Measurements from ENCODE around the gene DCDC1.

DCDC1 gene

GRCh38 chr11:31340903-31341572 lies 28.5 kb downstream of the DCDC1 start:
- peak; percentile 2 for DNase-seq (ENCODE audit: low read depth)
- H3K4me3 ChIP-seq (ENCODE audit: low read depth, low read length), result no peak overlapping the region
- TF ChIP-seq CTCF (IDR thresholded peaks at IDR 0.05; ENCODE audit: low read depth, low read length, missing control alignments), result peak; percentile 60
- in situ Hi-C loops (cut with HindIII; ENCODE audit: low sequenced_read_pairs), result no loop called here

- in situ Hi-C loops (cut with HindIII; ENCODE audit: low sequenced_read_pairs), result no loop called here
- no peak for TF ChIP-seq CTCF (IDR thresholded peaks at IDR 0.05; ENCODE audit: low read depth, low read length, missing control alignments)
- H3K4me3 ChIP-seq (ENCODE audit: low read depth, low read length), result no peak overlapping the region
- no peak for DNase-seq (ENCODE audit: low read depth)
Measured at GRCh38 chr11:31337806-31338205, 31.7 kb downstream of the DCDC1 start.

GRCh38 chr11:31328697-31329096 lies 40.8 kb downstream of the DCDC1 start:
- TF ChIP-seq CTCF (IDR thresholded peaks at IDR 0.05; ENCODE audit: low read depth, low read length, missing control alignments), result no peak
- no peak for DNase-seq (ENCODE audit: low read depth)
- in situ Hi-C loops (cut with HindIII; ENCODE audit: low sequenced_read_pairs), result no loop called here

GRCh38 chr11:31327417-31327816 lies 42.1 kb downstream of the DCDC1 start:
- H3K4me3 ChIP-seq (ENCODE audit: low read depth, low read length), result no peak overlapping the region
- no peak for TF ChIP-seq CTCF (IDR thresholded peaks at IDR 0.05; ENCODE audit: low read depth, low read length, missing control alignments)
- in situ Hi-C loops (cut with HindIII; ENCODE audit: low sequenced_read_pairs), result no loop called here
- no peak for DNase-seq (ENCODE audit: low read depth)

More at GRCh38 chr11:31328697-31329096, 40.8 kb downstream of the DCDC1 start:
- H3K4me3 ChIP-seq (ENCODE audit: low read depth, low read length), result no peak overlapping the region

GRCh38 chr11:31326470-31327148 lies 42.9 kb downstream of the DCDC1 start:
- no peak for TF ChIP-seq CTCF (IDR thresholded peaks at IDR 0.05; ENCODE audit: low read depth, low read length, missing control alignments)
- in situ Hi-C loops (cut with HindIII; ENCODE audit: low sequenced_read_pairs), result no loop called here
- no peak overlapping the region for H3K4me3 ChIP-seq (ENCODE audit: low read depth, low read length)
- no peak for DNase-seq (ENCODE audit: low read depth)

- peak; percentile 71 for DNase-seq (ENCODE audit: low read depth)
- in situ Hi-C loops (cut with HindIII; ENCODE audit: low sequenced_read_pairs), result no loop called here
- H3K4me3 ChIP-seq (ENCODE audit: low read depth, low read length), result no peak overlapping the region
- no peak for TF ChIP-seq CTCF (IDR thresholded peaks at IDR 0.05; ENCODE audit: low read depth, low read length, missing control alignments)
Measured at GRCh38 chr11:31325160-31325559, 44.4 kb downstream of the DCDC1 start.

All from astrocyte of the cerebellum (primary cell).